Fibroblast of skin of right biceps (primary cell): Measurements from ENCODE around the gene PRSS38.
A peak's percentile ranks its signal among the peaks of the same experiment; 100 is the strongest.
"Not testable (repeated sequence)": the region's sequence is repeated elsewhere in the genome, so short reads cannot be mapped to it uniquely, and the experiment has no call there.

Experiments
- DNase-seq: peaks from one replicate; pipeline ENCODE4 v3.0.0-alpha.2; 2013

Gene PRSS38

DNA sequence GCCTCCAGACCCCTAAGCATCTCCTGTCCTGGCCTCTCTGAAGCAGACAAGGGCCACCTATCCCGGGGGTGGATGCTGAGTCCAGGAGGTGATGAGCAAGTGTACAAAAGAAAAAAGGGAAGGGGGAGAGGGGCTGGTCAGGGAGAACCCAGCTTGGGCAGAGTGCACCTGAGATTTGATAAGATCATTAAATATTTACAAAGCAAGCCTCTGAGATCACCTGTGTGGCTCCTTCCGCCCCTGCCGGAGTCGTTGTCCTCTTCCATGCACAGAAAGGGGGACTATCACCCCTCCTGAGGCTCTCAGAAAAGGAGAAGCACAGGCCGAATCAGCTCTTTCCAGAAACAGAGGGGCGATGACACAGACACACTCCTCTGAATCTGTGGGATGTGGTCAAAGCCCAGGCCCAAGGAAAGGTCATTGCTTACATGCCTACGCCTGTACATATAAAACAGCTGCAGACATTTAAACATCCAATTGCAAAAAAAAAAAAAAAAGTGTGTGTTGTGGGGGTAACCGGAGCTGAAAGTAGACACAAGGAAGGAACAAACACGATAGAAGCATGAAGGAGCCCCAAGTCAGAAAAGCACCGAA, 30.9 kb downstream of the PRSS38 start:
- no peak for DNase-seq

DNA sequence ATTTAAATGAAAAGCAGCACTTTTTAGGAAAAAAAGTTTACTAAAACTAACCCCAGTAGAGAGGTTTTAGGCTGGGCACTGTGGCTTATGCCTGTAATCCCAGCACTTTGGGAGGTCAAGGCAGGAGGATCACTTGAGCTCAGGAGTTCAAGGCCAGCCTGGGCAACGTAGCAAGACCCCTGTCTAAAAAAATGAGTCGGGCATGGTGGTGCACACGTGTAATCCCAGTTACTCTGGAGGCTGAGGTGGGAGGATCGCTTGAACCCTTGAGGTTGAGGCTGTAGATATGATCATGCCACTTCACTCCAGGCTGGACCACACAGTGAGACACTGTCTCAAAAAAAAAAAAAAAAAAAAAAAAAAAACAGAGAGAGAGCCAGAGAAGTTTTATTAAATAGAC, 31.6 kb downstream of the PRSS38 start:
- DNase-seq = not testable (repeated sequence)

DNA sequence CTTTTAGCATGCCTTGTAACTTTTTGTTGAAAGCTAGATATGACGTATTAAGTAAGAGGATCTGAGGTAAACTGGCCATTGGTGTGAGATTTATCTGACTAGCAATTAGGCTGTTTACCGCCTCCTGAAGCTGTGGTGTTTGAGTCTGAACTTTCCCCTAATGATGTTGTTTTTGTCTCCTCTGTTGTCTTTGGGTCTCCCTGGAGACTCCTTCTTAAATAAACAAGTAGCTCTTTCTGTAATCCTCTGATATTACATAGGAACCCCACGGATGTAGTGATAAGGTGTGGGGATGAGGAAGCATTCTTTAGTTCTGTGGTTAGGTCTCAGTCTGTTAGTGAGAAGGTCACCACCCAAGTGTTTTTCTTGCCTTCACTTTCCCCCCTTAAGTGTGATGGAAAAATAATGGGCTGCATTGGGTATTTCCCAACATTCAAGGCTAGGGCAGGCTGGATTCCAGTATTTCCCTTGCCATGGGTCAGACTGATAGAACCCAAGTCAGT, 33.0 kb downstream of the PRSS38 start:
- DNase-seq = no peak

DNA sequence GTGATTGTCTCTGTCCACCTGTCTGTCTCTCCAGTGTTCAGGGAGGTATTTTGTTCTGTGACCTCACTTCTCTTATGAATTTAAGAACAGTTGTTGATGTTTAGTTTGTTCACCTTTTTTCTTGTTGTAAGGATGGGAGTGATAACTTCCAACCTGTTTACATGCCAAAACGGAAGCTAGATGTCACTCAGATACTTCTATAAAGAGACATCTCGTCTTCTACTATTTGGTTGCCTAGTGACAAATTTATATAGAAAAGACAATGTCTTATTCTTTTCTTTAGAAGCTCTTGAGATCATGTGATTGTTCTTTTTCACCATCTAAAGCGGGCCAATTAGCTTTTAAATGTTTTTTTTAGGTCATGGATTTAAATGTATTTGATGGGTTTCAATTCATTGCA, 33.8 kb downstream of the PRSS38 start:
- DNase-seq = no peak

DNA sequence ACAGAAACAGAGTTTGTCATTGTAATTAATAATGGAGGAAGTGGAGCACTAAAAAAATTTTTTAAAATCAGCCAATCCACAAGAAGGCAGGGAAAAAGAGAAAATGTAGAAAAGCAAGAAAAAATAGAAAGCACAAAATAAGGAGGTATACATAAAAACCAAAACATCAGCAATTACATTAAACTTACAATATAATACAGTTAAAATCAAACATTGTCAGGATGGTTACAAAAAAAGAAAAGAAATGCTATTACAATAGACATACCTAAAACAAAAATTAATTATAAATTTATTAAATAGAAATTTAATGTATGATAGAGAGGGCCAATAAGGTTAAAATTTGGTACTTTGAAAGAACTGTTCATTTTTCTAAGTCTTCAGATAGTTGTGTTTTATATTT, 38.7 kb downstream of the PRSS38 start:
- no peak for DNase-seq

GRCh38 chr1:227855687-227856086, 40.2 kb downstream of the PRSS38 start:
- no peak for DNase-seq

DNA sequence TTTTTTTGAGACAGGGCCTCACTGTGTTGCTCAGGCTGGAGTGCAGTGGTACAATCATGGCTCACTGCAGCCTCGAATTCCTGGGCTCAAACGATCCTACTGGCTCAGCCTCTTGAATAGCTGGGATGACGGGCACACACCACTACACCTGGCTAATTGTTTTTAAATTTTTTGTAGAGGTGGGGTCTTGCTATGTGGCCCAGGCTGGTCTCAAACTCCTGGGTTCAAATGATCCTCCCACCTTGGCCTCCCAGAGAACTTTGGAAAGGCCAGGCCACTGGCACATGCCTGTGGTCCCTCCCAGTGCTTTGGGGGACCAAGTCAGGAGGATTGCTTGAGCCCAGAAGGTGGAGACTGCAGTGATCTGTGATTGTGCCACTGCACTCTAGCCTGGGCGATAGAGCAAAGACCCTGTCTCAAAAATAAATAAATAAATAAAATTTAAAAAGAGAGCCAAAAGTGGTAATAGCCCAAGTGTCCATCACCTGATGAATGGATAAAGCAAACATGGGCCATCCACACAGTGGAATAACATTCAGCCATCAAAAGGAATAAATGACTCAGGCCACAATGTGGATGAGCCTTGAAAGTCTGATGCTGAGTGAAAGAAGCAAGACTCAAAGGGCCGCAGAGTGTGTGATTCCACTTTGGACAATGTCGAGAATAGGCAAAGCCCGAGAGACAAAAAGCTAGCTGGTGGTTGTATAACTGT, 40.8 kb downstream of the PRSS38 start:
- DNase-seq = no peak

- no peak for DNase-seq
Observed at GRCh38 chr1:227864882-227865281, 49.4 kb downstream of the PRSS38 start.

DNA sequence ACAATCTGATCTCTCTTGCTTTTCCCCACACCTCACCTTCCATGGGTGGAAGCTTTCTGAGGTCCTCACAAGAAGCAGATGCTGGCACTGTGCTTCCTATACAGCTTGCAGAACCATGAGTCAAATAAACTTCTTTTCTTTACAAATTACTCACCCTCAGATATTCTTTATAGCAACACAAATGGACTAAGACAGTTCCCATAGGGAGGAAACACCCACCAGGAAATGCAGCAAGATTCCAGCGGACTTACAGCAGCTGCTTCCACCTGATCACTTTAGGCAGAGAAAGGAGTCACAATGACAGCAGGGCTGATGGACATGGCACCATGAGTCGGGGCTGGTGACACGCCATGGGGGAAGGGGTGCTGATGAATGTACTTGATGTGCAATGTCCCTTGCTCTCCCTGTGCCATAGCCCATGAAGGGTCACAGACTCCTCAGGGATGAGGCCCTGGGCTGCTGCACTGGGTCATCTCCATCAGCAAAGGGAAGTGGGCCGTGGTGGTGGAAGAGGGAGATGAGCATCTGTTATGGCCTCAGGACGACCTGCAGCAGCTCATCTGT, 53.9 kb downstream of the PRSS38 start:
- DNase-seq = peak; percentile 15

DNA sequence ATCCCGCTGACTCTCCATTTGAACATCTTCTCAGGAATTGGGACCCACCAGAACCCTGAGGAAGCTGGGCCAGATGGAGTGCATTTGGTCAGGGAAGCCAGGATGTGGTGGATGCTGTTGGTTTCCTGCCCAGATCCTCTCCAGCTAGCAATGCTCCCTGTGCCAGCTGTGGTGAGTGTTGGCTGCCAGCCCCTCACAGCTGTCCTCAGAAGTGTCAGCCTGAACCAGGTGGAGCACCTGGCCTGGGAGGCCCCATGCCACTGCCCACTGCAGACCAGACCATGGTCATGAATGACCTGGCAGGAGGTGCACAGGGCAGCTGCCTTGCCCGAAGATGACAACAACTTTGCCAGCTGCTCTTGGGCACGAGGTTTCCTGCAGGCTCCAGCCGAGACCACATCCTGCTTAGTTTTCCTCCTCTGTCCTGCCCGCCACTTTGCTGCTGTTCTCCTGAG, 54.4 kb downstream of the PRSS38 start:
- peak; percentile 43 for DNase-seq

DNA sequence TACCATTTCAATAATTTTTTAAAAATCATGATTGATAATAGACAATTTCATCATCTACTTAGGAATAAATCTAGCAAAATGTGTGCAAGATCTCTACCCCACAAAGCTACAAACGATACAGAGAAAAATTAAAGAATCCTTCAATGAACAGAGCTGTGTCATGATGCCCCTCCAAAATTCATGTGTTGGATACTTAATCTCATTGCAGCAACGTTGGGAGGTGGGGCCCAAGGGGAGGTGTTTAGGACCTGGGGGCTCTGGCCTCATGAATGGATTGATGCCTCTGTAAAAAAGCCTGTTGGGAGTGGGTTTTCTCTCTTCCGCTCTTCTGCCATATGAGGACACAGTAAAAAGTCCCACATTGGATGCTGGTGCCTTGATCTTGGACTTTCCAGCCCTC, 54.9 kb downstream of the PRSS38 start:
- DNase-seq = no peak

- DNase-seq = not testable (repeated sequence)
Observed at GRCh38 chr1:227871892-227872291, 56.4 kb downstream of the PRSS38 start.

DNA sequence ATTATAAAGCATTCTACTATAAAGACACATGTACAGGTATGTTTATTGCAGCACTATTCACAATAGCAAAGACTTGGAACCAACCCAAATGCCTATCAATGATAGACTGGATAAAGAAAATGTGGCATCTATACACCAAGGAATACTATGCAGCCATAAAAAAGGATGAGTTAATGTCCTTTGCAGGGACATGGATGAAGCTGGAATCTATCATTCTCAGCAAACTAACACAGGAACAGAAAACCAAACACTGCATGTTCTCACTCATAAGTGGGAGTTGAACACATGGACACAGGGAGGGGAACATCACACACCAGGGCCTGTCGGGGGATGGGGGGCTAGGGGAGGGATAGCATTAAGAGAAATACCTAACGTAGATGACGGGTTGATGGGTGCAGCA, 62.3 kb downstream of the PRSS38 start:
- DNase-seq = not testable (repeated sequence)

GRCh38 chr1:227880342-227880924, 65.0 kb downstream of the PRSS38 start:
- no peak for DNase-seq

DNA sequence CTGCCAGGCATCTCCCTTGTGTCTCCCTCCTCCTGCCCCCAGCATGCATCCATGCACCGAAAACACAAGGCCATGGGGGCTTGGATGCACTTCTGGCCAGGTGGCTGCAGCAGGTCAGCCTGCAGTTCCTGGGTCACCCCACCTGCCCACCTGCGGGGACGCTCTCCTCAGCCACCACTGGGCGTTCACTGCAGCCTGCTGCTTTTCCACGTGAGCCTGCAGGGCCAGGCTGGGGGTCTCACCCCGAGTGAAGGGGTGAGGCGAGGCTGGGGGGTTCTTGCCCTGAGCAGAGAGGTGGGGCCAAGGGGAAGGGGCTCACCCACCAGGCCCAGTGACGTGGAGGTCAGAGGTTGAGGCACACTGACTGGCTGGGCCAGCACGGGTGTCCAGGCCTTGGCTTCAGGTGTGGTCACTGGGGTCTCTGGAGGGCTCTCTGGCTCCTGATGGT, 67.6 kb downstream of the PRSS38 start:
- no peak for DNase-seq

DNA sequence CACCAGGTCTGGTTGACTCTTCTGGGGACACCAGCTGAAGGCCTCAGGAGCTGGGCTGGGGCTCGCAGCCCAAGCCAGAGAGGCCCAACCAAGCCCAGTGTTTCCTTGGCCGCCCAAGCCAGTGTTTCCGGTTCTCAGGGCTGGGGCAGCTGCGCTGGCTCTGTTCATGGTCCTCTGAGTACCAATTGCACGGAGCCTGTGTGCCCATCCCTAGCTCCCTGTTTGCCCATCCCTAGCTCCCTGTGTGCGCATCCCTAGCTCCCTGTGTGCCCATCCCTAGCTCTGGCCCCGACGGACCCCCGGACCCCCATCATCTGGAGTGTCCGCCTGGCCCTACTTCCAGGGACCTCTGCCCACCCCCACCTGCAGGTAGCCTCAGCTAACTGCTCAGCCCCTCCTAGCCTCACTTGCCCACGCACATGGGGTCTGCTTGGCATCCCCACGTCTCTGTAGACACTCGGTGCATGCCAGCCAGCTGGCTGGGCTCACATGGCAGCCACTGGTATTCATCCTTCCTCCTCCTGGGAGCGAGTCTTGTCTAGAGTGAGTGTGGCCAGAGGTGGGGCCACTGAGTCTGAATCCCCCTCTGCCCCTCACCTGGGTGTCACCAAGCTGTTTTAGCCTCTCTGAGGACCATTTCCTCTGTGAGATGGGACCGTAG, 68.3 kb downstream of the PRSS38 start:
- no peak for DNase-seq

GRCh38 chr1:227884370-227885134, 69.1 kb downstream of the PRSS38 start:
- no peak for DNase-seq

DNA sequence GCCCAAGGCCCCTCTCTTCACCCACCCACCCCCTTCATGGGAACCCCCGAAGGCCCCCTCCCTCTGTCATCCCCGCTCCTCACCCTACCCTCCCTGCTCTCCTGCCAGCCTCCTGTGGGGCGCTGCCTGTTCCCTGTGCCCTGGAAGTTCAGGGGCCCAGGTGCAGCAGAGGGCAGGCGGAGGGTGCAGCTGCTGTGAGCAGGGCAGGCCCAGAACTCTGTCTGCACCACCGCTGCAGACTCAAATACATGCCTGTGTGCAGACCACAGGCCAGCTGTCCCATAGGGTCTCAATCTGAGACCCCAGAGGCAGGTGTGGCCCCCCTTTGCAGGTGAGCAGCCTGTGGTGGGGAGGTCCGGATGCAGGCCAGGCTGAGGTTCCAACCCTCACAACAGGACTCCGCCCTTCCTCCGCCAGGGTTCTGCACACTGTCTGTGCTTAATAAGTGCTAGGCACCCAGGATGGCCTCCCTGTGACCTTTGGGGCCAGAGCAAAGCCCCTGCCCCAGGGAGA, 69.7 kb downstream of the PRSS38 start:
- DNase-seq = no peak

- DNase-seq = peak; percentile 55
Observed at GRCh38 chr1:227885648-227886502, 70.4 kb downstream of the PRSS38 start.

DNA sequence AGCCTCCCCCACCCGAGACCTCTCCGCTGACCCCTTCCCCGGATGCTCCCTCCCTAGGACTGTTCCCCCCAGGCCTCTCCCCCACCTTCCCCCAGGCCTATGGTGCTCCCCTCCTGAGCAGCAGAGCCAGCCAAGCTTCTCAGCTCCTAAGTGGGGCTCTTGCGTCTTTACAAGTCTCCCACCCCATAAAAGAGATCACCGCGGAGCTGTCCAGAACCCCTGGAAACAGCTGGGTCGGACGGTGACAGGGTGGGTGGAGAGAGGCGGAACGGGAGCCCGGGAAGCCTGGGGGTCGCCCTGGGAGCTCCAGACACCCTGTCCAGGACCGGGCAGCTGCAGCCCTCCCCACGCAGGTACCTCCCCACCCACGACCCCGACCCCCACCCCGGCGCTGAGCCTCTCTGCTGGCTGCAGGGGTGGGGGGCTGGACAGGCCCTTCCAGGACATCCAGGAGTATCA, 71.1 kb downstream of the PRSS38 start:
- no peak for DNase-seq
